ENCODE data around the gene PRUNE2.

DNA sequence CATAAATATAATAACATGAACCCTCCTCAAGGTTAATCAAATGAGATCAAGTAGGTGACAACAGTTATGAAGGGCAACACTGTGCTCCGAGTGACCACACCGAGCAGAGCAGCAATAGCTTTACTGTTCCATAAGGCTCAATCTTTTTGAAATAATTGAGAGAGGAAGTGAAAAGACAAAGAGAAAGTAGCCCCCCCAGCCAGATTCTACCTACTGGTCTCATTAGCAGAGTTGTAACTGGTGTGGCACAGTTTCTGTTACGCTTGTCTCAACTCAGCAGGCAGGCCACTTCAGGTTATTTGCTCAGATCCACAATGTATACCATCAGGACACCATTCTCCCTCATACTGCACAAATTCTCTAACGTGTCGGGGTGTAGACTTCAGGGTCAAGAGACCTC is 14.0 kb downstream of the PRUNE2 start:
- TF ChIP-seq, protein P1, sequence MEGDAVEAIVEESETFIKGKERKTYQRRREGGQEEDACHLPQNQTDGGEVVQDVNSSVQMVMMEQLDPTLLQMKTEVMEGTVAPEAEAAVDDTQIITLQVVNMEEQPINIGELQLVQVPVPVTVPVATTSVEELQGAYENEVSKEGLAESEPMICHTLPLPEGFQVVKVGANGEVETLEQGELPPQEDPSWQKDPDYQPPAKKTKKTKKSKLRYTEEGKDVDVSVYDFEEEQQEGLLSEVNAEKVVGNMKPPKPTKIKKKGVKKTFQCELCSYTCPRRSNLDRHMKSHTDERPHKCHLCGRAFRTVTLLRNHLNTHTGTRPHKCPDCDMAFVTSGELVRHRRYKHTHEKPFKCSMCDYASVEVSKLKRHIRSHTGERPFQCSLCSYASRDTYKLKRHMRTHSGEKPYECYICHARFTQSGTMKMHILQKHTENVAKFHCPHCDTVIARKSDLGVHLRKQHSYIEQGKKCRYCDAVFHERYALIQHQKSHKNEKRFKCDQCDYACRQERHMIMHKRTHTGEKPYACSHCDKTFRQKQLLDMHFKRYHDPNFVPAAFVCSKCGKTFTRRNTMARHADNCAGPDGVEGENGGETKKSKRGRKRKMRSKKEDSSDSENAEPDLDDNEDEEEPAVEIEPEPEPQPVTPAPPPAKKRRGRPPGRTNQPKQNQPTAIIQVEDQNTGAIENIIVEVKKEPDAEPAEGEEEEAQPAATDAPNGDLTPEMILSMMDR (IDR thresholded peaks at IDR 0.05) = no peak
- no peak for TF ChIP-seq POLR2A (IDR thresholded peaks at IDR 0.05)
